OCI-LY3 (cell line): ENCODE data around the gene PCSK2.

Source experiments
- H2AFZ ChIP-seq: fragments of 200-600, 300-600 bp; shearing (Covaris generic); 2 replicates; pipeline ENCODE4 v1.6.0; 2014; ENCODE audit warnings: antibody characterized with exemption, low read depth, low read length
- H3K27ac ChIP-seq: fragments of 200-600, 300-600 bp; sonication (generic); 2 replicates; pipeline ENCODE4 v1.5.1; 2014; ENCODE audit warnings: mild to moderate bottlenecking, low read length, moderate library complexity, mixed read lengths
- H3K27me3 ChIP-seq: fragments of 200-600, 300-600 bp; sonication (generic); 2 replicates; pipeline ENCODE4 v1.6.1; 2014; ENCODE audit warnings: low read depth, low read length, mixed read lengths
- H3K36me3 ChIP-seq: fragments of 200-600, 300-600 bp; sonication (generic); replicated peaks from 2 replicates; pipeline ENCODE3; 2014; ENCODE audit warnings: low read depth, low read length, mixed read lengths
- H3K4me1 ChIP-seq: fragments of 300-600, 200-600 bp; sonication (generic); 2 replicates; pipeline ENCODE4 v1.6.1; 2014; ENCODE audit warnings: low read length, mixed read lengths
- H3K4me2 ChIP-seq: fragments of 200-600, 300-600 bp; sonication (generic); 2 replicates; pipeline ENCODE4 v1.6.1; 2014; ENCODE audit warnings: low read length, mixed read lengths
- H3K4me3 ChIP-seq: fragments of 300-600, 200-600 bp; sonication (generic); 2 replicates; pipeline ENCODE4 v1.5.1; 2014; ENCODE audit warnings: antibody characterized with exemption, mild to moderate bottlenecking, low read length, moderate library complexity
- H3K79me2 ChIP-seq: fragments of 300-600, 200-600 bp; shearing (Covaris generic); 2 replicates; pipeline ENCODE4 v1.6.1; 2014; ENCODE audit warnings: mild to moderate bottlenecking, low read length, mixed read lengths
- H3K9ac ChIP-seq: fragments of 300-600, 200-600 bp; shearing (Covaris generic); 2 replicates; pipeline ENCODE4 v1.6.0; 2014; ENCODE audit warnings: mild to moderate bottlenecking, low read length, moderate library complexity
- H3K9me3 ChIP-seq: fragments of 200-600, 300-600 bp; shearing (Covaris generic); 2 replicates; pipeline ENCODE4 v1.6.1; 2014; ENCODE audit warnings: low read length, mixed read lengths; ENCODE audit not compliant: insufficient read depth
- H4K20me1 ChIP-seq: fragments of 200-600, 300-600 bp; sonication (generic); 2 replicates; pipeline ENCODE4 v1.6.1; 2016; ENCODE audit warnings: low read length, mixed read lengths; ENCODE audit not compliant: insufficient read depth
- EZH2phosphoT487 ChIP-seq: fragments of 200-600 bp; shearing (Covaris generic); IDR thresholded peaks from 2 replicates; pipeline ENCODE4 v1.6.1; 2018; ENCODE audit warnings: antibody characterized with exemption, mixed run types, low read depth
- TF ChIP-seq, protein P1 (sequence below): fragments of 200-600, 300-600 bp; sonication (generic); IDR thresholded peaks from 2 replicates; pipeline ENCODE4 v1.5.1; 2014; ENCODE audit warnings: antibody characterized with exemption, low read length, low read depth

The PCSK2 gene

DNA sequence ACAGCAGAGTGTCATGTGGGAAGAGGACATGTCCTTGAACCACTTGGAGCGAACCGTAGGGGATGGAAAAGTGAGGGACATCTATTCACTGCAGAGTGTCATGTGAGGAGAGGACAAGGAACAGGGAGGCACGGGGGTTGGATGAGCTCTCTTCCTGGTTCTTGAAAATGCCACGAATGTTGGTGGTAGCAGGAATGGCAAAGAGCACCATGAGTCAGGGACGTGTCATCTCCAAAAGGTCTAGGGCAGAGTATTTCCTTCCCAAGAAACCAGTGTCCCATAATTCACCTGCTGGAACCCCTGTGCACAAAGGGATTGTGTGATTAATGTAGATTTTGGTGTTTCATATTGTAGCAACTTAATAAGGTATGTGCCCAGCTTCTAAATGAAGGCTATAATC, 167.6 kb downstream of the PCSK2 start:
- Histone ChIP-seq H4K20me1 (no peaks in the 10 kb centered on the region), H3K27me3 (no peaks in the 10 kb centered on the region), H3K9ac (no peak overlapping the region), H3K4me2 (no peak overlapping the region), H3K27ac (no peak overlapping the region), H3K4me1 (peaks cover 40% of the 10 kb centered on the region), H3K9me3 (no peaks in the 10 kb centered on the region), H3K36me3 (peaks cover 3% of the 10 kb centered on the region), H3K79me2 (no peaks in the 10 kb centered on the region), H3K4me3 (no peak overlapping the region), H2AFZ (no peak overlapping the region)
- TF ChIP-seq, protein P1, sequence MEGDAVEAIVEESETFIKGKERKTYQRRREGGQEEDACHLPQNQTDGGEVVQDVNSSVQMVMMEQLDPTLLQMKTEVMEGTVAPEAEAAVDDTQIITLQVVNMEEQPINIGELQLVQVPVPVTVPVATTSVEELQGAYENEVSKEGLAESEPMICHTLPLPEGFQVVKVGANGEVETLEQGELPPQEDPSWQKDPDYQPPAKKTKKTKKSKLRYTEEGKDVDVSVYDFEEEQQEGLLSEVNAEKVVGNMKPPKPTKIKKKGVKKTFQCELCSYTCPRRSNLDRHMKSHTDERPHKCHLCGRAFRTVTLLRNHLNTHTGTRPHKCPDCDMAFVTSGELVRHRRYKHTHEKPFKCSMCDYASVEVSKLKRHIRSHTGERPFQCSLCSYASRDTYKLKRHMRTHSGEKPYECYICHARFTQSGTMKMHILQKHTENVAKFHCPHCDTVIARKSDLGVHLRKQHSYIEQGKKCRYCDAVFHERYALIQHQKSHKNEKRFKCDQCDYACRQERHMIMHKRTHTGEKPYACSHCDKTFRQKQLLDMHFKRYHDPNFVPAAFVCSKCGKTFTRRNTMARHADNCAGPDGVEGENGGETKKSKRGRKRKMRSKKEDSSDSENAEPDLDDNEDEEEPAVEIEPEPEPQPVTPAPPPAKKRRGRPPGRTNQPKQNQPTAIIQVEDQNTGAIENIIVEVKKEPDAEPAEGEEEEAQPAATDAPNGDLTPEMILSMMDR, result no peak
- TF ChIP-seq EZH2phosphoT487, result no peak

DNA sequence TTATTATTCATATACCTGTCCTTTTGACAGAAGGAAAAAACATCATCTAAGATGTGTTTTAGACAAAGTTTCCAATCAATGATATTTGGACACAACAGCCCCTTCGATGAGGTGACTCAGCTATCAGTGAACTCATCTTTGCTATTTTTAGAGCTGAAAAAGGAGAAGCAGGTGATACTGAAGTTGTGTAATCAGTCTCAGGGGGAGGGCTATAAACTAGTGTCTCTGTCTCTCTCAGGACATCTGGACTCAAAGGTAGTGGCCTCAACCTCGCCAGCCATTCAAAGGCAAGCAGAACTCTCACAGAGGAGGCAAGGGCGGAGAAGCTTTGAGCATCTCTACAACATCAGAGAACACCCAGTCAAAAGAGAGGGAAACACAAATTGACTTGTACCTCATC, 168.9 kb downstream of the PCSK2 start:
- H3K9ac ChIP-seq, result no peak overlapping the region; the same call in 1 of the 2 replicates
- H4K20me1 ChIP-seq, result no peaks in the 10 kb centered on the region
- H3K79me2 ChIP-seq, result no peaks in the 10 kb centered on the region
- H3K27ac ChIP-seq, result peak overlapping the region; percentile 27
- no peak for TF ChIP-seq EZH2phosphoT487
- TF ChIP-seq, protein P1, result no peak
- peaks cover 3% of the 10 kb centered on the region for H3K36me3 ChIP-seq
- peak overlapping the region; percentile 12 for H3K4me3 ChIP-seq
- no peaks in the 10 kb centered on the region for H3K27me3 ChIP-seq
- H3K9me3 ChIP-seq, result no peaks in the 10 kb centered on the region
- H3K4me1 ChIP-seq, result peaks cover 43% of the 10 kb centered on the region
- H3K4me2 ChIP-seq, result peak overlapping the region; percentile 57
- peak overlapping the region; percentile 67 for H2AFZ ChIP-seq

DNA sequence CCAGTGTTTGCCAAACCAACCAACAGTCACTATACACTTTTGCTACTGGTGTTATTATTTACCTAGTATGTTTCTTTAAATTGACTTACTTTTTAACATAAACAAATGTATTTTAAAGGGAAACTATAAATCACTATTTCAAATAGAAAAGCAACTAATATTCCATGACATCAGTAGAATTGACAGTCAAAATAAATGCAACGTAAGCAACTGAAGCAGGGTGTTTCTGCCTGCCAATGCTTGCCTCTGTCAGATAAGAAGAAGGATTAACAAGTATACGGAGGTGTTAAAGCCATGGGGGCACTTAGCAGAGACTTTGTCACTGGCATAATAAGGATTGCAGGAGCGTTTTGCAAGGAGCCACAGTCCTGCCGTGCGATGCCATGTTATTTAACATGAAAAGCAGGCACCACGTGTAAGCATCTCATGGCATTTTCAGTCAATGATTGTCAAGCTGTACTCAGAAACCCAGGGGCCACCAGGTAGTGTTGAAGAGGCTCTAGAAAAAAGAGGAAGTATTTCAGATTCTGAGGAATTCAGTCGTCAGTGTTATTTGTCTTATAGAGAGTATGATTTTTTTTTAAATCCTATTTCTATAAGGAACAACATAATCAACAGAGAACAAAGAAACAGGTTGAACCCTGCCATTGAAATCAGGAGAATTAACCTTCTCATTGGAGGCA, 172.6 kb downstream of the PCSK2 start:
- peaks cover 30% of the 10 kb centered on the region for H3K4me1 ChIP-seq
- H3K36me3 ChIP-seq, result no peaks in the 10 kb centered on the region
- H3K9me3 ChIP-seq, result no peaks in the 10 kb centered on the region
- peaks cover 13% of the 10 kb centered on the region; the same call in 1 of the 2 replicates for H3K27me3 ChIP-seq
- H3K27ac ChIP-seq, result no peak overlapping the region
- no peaks in the 10 kb centered on the region for H4K20me1 ChIP-seq
- TF ChIP-seq, protein P1, result no peak
- no peak for TF ChIP-seq EZH2phosphoT487
- no peak overlapping the region for H3K4me3 ChIP-seq
- no peak overlapping the region for H3K9ac ChIP-seq
- no peak overlapping the region for H2AFZ ChIP-seq
- no peak overlapping the region for H3K4me2 ChIP-seq
- H3K79me2 ChIP-seq, result no peaks in the 10 kb centered on the region

DNA sequence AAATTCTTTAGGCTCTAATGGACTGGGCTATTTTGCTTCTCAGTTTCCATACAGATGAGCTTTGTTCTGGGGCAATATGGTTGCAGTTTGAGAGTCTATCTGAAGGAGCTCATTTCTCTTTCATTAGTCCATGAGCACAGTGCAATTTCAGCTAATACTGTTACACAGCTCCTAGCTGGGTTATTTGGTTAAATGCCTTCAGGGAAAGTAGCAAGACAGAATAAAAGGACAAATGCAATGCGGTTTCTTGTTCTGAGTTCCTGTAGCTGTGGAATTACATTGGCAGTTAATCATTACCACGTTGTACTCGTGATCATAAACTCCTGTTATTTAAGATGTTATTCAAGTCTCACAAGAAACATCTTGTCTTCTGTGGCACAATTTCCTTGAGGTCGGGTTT, 176.6 kb downstream of the PCSK2 start:
- Histone ChIP-seq H3K9ac (no peak overlapping the region), H3K27me3 (peaks cover 43% of the 10 kb centered on the region), H3K79me2 (no peaks in the 10 kb centered on the region), H2AFZ (no peak overlapping the region), H3K27ac (no peak overlapping the region), H3K4me2 (no peak overlapping the region), H3K4me1 (peaks cover 9% of the 10 kb centered on the region), H3K36me3 (no peaks in the 10 kb centered on the region), H3K9me3 (no peaks in the 10 kb centered on the region), H4K20me1 (no peaks in the 10 kb centered on the region), H3K4me3 (no peak overlapping the region)
- TF ChIP-seq, protein P1, result no peak
- no peak for TF ChIP-seq EZH2phosphoT487
